GM12891 (cell line): ENCODE results near the gene R3HDML.
"Not testable (repeated sequence)": the region's sequence is repeated elsewhere in the genome, so short reads cannot be mapped to it uniquely, and the experiment has no call there.

Source experiments
- DNase-seq: peaks from one replicate; pipeline ENCODE4 v3.0.0; 2011; ENCODE audit warnings: low spot score; ENCODE audit not compliant: insufficient read length
- FAIRE-seq: peaks from 2 replicates; lab custom pipeline; 2011; peaks lifted over from hg19 to GRCh38; lab: Jason Lieb, UNC
- PAX5 ChIP-seq: IDR thresholded peaks from 2 replicates; pipeline ENCODE4 v1.6.1; 2011; ENCODE audit warnings: low read length, moderate library complexity, mild to moderate bottlenecking; ENCODE audit not compliant: insufficient read depth, severe bottlenecking
- POLR2A ChIP-seq: IDR thresholded peaks from 2 replicates; pipeline ENCODE4 v1.6.1; 2011; ENCODE audit warnings: low read depth, low read length, control low read depth
- POLR2AphosphoS5 ChIP-seq: IDR thresholded peaks from 2 replicates; pipeline ENCODE4 v1.6.1; 2011; ENCODE audit warnings: low read depth, low read length, control low read depth
- POU2F2 ChIP-seq: IDR thresholded peaks from 2 replicates; pipeline ENCODE4 v1.6.1; 2011; ENCODE audit warnings: low read depth, mild to moderate bottlenecking, control low read depth, low read length, moderate library complexity
- SPI1 ChIP-seq: IDR thresholded peaks from 2 replicates; pipeline ENCODE4 v1.6.1; 2011; ENCODE audit warnings: low read depth, low read length, control low read depth
- TAF1 ChIP-seq: IDR thresholded peaks from 2 replicates; pipeline ENCODE4 v1.6.1; 2011; ENCODE audit warnings: low read depth, low read length, control low read depth

The R3HDML gene

GRCh38 chr20:44304383-44304782 lies 32.5 kb upstream of the R3HDML start:
- FAIRE-seq (no peak), DNase-seq (no peak)
- TF ChIP-seq TAF1 (no peak), SPI1 (no peak), POU2F2 (no peak), POLR2A (no peak), POLR2AphosphoS5 (no peak), PAX5 (no peak)

GRCh38 chr20:44306927-44307326 lies 29.9 kb upstream of the R3HDML start:
- TF ChIP-seq PAX5: no peak
- FAIRE-seq (no peak), DNase-seq (no peak)

- FAIRE-seq: no peak
- no peak for TF ChIP-seq TAF1
- no peak for TF ChIP-seq SPI1
- no peak for TF ChIP-seq PAX5
- TF ChIP-seq POU2F2: no peak
- DNase-seq: peak; percentile 23
Measured at GRCh38 chr20:44309763-44310663, 26.8 kb upstream of the R3HDML start.

DNA sequence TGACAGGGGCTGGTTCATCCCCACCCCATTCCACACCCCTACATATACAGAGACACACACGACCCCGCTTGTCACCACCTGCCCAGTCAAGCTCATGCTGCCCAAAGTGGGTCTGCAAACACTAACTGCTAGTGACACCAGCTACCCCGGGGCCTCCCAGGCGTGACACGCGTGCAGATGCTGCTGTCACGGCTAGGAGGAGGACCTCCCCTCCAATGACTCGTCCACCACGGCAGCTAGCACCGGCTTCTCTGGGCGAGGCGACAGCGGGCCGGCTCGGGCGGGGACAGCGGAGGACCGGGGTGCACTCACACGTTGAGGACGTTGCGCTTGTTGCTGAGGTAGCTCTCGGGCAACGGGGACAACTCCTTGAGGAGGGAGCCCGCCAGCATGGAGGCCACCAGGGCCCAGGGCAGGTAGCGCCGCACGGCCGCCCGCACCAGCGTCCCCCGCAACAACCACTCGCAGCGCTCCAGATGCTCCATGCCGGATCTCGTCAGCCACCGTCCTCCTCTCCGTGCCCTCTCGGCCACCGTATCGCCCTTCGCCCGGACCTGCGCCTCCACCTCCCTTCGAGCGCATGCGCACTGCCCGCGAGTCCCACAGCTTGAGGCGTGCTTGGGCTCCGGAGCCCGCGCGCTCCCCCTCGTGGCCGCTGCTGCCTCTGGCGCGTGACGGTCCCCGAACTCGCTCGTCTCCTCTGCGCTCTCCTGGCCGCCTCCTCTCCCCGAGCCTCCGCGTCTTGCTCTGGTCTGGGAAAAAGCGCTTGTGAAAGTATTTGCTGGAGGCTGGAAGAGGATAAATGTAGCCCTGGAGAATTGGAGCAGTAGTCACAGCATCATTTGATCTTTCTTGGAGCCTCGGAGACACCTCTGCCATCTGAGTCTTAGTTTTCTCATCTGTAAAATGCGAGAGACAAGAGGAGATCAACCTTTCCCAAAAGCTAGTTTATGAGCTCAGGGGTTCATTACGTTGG lies 25.9 kb upstream of the R3HDML start, which contains the start of gene FITM2:
Gene FITM2 (minus strand): TSS at position 539 of the 976 bp plus-strand sequence. CDS start 54 bp downstream, at position 485.
- TF ChIP-seq POLR2AphosphoS5: no peak
- TF ChIP-seq POLR2A: no peak
- TF ChIP-seq POU2F2: no peak
- TF ChIP-seq PAX5: peak; percentile 87
- FAIRE-seq (peak; percentile 95), DNase-seq (peak; percentile 99)

DNA sequence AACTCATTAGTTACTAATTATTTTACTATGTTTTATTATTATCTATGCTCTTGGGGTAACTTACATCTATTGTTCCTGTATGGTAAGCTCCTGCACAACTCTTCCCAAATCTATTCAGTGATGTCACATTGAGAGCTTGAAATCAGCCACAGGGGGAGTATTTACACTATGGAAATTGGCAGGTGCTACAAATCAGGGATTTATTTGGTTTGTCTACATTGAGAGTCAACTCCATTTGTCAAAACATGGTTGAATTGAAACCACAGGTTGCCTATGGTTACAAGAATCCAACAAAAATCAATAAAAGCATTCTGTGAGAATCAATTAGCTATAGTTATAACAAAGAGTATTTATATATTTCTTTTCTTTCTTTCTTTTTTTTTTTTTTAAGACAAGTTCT lies 22.0 kb upstream of the R3HDML start:
- DNase-seq (no peak), FAIRE-seq (no peak)
- no peak for TF ChIP-seq SPI1
- TF ChIP-seq PAX5: no peak
- no peak for TF ChIP-seq POLR2AphosphoS5
- no peak for TF ChIP-seq POU2F2
- no peak for TF ChIP-seq POLR2A
- no peak for TF ChIP-seq TAF1

- FAIRE-seq (no peak), DNase-seq (no peak)
- no peak for TF ChIP-seq POLR2AphosphoS5
- TF ChIP-seq SPI1: no peak
- TF ChIP-seq TAF1: no peak
- no peak for TF ChIP-seq POLR2A
- no peak for TF ChIP-seq POU2F2
- no peak for TF ChIP-seq PAX5
Measured at GRCh38 chr20:44319839-44320422, 16.9 kb upstream of the R3HDML start.

DNA sequence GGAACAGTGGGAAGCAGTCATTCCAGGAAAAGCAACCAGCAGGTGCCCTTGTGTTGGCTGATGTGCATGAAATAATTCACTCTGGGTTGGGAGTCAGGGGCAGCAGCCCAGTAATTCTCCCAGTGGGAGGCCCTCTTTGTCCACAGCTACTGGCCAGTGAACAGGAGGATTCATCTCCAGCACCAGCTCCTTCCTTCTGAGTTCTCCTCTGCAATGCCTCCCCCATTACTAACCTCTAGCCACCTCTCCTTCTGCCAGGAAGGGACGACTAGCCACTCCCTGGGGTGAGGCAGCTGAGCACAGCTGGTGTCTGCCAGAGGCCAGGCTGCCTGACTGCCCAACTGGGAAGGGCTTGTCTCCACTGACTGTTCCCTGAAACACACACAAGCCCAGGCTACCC lies 12.5 kb upstream of the R3HDML start:
- no peak for TF ChIP-seq POLR2A
- no peak for TF ChIP-seq POU2F2
- no peak for TF ChIP-seq POLR2AphosphoS5
- no peak for TF ChIP-seq SPI1
- no peak for TF ChIP-seq PAX5
- TF ChIP-seq TAF1: no peak
- no peak for DNase-seq
- FAIRE-seq: no peak

DNA sequence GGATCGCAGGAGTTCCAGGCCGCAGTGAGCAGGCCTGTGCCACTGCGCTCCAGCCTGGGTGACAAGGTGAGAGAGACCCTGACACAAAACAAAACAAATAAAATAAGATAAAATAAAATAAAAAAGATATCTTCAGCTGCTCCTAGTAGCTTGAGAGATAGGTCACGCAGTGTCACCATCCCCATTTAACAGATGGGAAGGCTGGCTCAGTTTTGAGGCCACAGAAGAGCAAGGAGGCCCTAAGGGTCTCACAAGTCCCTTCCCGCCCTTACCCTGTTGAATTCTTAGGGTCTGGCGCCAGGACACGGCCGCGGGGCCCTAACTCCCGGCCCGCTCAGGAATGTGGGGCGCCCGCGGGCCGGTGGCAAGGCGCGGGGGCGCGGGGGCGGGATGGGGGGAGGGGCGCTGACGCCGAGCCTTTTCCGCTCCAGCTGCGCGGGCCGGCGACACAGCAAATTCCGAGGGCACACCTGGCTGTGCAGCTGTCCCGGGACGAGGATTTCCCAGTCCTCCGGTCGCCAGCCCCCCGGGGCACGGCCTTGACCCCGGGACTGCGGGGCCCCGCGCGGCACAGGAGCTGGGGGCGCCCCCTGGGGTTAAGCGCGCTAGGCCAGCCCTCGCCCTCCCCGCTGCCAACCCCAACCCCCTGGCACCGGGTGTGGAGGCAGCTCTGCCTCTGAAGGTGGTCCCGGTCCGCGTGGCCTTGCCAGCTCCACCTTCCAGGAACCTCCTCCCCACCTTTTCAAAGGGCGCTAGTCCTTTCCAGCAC lies 10.3 kb upstream of the R3HDML start:
- no peak for TF ChIP-seq POLR2AphosphoS5
- no peak for TF ChIP-seq PAX5
- no peak for TF ChIP-seq SPI1
- no peak for TF ChIP-seq POLR2A
- no peak for TF ChIP-seq TAF1
- no peak for TF ChIP-seq POU2F2
- FAIRE-seq (no peak), DNase-seq (no peak)

GRCh38 chr20:44327748-44328147 lies 9.1 kb upstream of the R3HDML start:
- not testable (repeated sequence) for DNase-seq, FAIRE-seq
